ENCODE data around the gene OAS1.

GRCh38 chr12:112901271-112901670 is 5.5 kb upstream of the OAS1 start:
- TF ChIP-seq CTCF (IDR thresholded peaks at IDR 0.05; ENCODE audit: low read depth, low read length) (no peak), EZH2phosphoT487 (IDR thresholded peaks at IDR 0.05; ENCODE audit: low read depth) (no peak)

Data from OCI-LY3 (cell line).